Large intestine (tissue), 1 donor: Measurements from ENCODE around the gene TERF2IP. TPM values are rescaled to one million over a fixed set of nuclear protein-coding genes. Genes with fewer than 3 reads are reported as not detected.

Experiments used
- polyA plus RNA-seq: library from polyadenylated mRNA; unstranded; fragments of 120-200 nt; gene quantifications from one replicate; pipeline ENCODE4 v1.2.1, GENCODE V29; 2013

The TERF2IP gene
- polyA plus RNA-seq, 1 donor: 56.8 TPM

Other genes starting within 250 kb of the TERF2IP start
- gene CFDP1, start 214.3 kb upstream of the TERF2IP start, polyA plus RNA-seq: 121 TPM
- gene TMEM170A, start 183.1 kb upstream of the TERF2IP start, polyA plus RNA-seq: 43.0 TPM
- 3.3 TPM for gene CHST6, start 152.3 kb upstream of the TERF2IP start, polyA plus RNA-seq
- gene CHST5, start 111.7 kb upstream of the TERF2IP start, polyA plus RNA-seq: 35.6 TPM
- gene TMEM231, start 91.5 kb upstream of the TERF2IP start, polyA plus RNA-seq: 7.6 TPM
- 136 TPM for gene GABARAPL2, start 81.4 kb upstream of the TERF2IP start, polyA plus RNA-seq
- 31.7 TPM for gene ADAT1, start 24.5 kb upstream of the TERF2IP start, polyA plus RNA-seq
- gene KARS1, start 108 bp upstream of the TERF2IP start, polyA plus RNA-seq: 100 TPM
- 0.06 TPM for gene CPHXL2, start 29.2 kb downstream of the TERF2IP start, polyA plus RNA-seq
- not detected for gene DUXB, start 53.7 kb downstream of the TERF2IP start, polyA plus RNA-seq
- gene CPHXL, start 78.7 kb downstream of the TERF2IP start, polyA plus RNA-seq: not detected